ENCODE measurements around the gene PIGBOS1.

- TF ChIP-seq CTCF (IDR thresholded peaks at IDR 0.05) (no peak), POLR2A (IDR thresholded peaks at IDR 0.05) (no peak)
These were observed 16.1 kb upstream of the PIGBOS1 start for GRCh38 chr15:55334997-55335396.
